ENCODE measurements around the gene APPL2.
"Not testable (repeated sequence)": the region's sequence is repeated elsewhere in the genome, so short reads cannot be mapped to it uniquely, and the experiment has no call there.

APPL2 gene

GRCh38 chr12:105190530-105190929 lies 45.4 kb downstream of the APPL2 start:
- no peak for DNase-seq

GRCh38 chr12:105189293-105189692 lies 46.7 kb downstream of the APPL2 start:
- no peak for DNase-seq

- DNase-seq = not testable (repeated sequence)
Observed at GRCh38 chr12:105183976-105184375, 52.0 kb downstream of the APPL2 start.

- not testable (repeated sequence) for DNase-seq
Observed at GRCh38 chr12:105183406-105183805, 52.6 kb downstream of the APPL2 start.

GRCh38 chr12:105179114-105179513 lies 56.9 kb downstream of the APPL2 start:
- DNase-seq = not testable (repeated sequence)

- no peak for DNase-seq
Observed at GRCh38 chr12:105177208-105177607, 58.8 kb downstream of the APPL2 start.

- DNase-seq = no peak
Observed at GRCh38 chr12:105175397-105175990, 60.5 kb downstream of the APPL2 start.

GRCh38 chr12:105171691-105172436 lies 64.1 kb downstream of the APPL2 start:
- DNase-seq = no peak

GRCh38 chr12:105170139-105170538 lies 65.8 kb downstream of the APPL2 start:
- DNase-seq = no peak

- DNase-seq = no peak
Observed at GRCh38 chr12:105168006-105168405, 68.0 kb downstream of the APPL2 start.

- no peak for DNase-seq
Observed at GRCh38 chr12:105167346-105167745, 68.6 kb downstream of the APPL2 start.

GRCh38 chr12:105166736-105167135 lies 69.2 kb downstream of the APPL2 start:
- DNase-seq = no peak

GRCh38 chr12:105164068-105164467 lies 71.9 kb downstream of the APPL2 start:
- DNase-seq = peak in 1 of 3 experiments; percentile 93

GRCh38 chr12:105162174-105162573 lies 73.8 kb downstream of the APPL2 start:
- no peak for DNase-seq

- no peak for DNase-seq
Observed at GRCh38 chr12:105158876-105159275, 77.1 kb downstream of the APPL2 start.

- DNase-seq = no peak
Observed at GRCh38 chr12:105157606-105158005, 78.4 kb downstream of the APPL2 start.

- no peak for DNase-seq
Observed at GRCh38 chr12:105156260-105156659, 79.7 kb downstream of the APPL2 start.

GRCh38 chr12:105142259-105142658 lies 93.7 kb downstream of the APPL2 start:
- DNase-seq = no peak

- DNase-seq = no peak
Observed at GRCh38 chr12:105141320-105141922, 94.6 kb downstream of the APPL2 start.

- no peak for DNase-seq
Observed at GRCh38 chr12:105138248-105138647, 97.7 kb downstream of the APPL2 start.

Data from NCI-H1417 (cell line).